Activated T-helper 1 cell treated with anti-CD3 and anti-CD28 coated beads, Interleukin-12 subunit alpha, Interleukin-12 subunit beta, Interleukin-2, Interleukin-4 antibody, amounts not matched to agents 30 ng/mL and 10 ng/mL and 1 ng/mL, durations not matched to agents 14 hours and 24 hours and 36 hours (primary cell): Measurements from ENCODE around the gene LCN1. TPM values are rescaled to one million over a fixed set of nuclear protein-coding genes. Genes with fewer than 3 reads are reported as not detected.

ENCODE experiments used
- DNase-seq: peaks from one replicate; pipeline ENCODE4 v3.0.0; 2021; ENCODE audit warnings: low spot score
- H3K27ac Mint-ChIP-seq: one replicate; pipeline ENCODE4 v1.8.0; 2021; ENCODE audit warnings: mild to moderate bottlenecking, mixed read lengths
- H3K27me3 Mint-ChIP-seq: one replicate; pipeline ENCODE4 v1.8.0; 2022; ENCODE audit warnings: mild to moderate bottlenecking, moderate library complexity, mixed read lengths; ENCODE audit not compliant: insufficient read depth
- H3K36me3 Mint-ChIP-seq: one replicate; pipeline ENCODE4 v1.8.0; 2021; ENCODE audit warnings: low read depth, mixed read lengths
- H3K4me1 Mint-ChIP-seq: one replicate; pipeline ENCODE4 v1.8.0; 2021; ENCODE audit warnings: low read depth, mixed read lengths
- H3K4me3 Mint-ChIP-seq: one replicate; pipeline ENCODE4 v1.8.0; 2021; ENCODE audit warnings: mild to moderate bottlenecking, moderate library complexity, mixed read lengths
- H3K9me3 Mint-ChIP-seq: one replicate; pipeline ENCODE4 v1.8.0; 2021; ENCODE audit warnings: mixed read lengths
- intact Hi-C: fragments of 100-400 bp; cut with micrococcal nuclease; formaldehyde crosslinking; loops from one replicate; pipeline ENCODE4 v1.15.1; 2024
- total RNA-seq: library from RNA; stranded (reverse); gene quantifications from 2 replicates; pipeline ENCODE4 v1.2.3, GENCODE V29; 2022

LCN1 gene
- total RNA-seq, 1 donor from 2014 or later = not detected

- no peaks in the 10 kb centered on the region for H3K36me3 Mint-ChIP-seq
- H3K4me1 Mint-ChIP-seq = no peaks in the 10 kb centered on the region
- intact Hi-C loops = no loop called here
- H3K27ac Mint-ChIP-seq = no peak overlapping the region
- H3K27me3 Mint-ChIP-seq = peaks cover 14% of the 10 kb centered on the region
- H3K4me3 Mint-ChIP-seq = no peak overlapping the region
- no peaks in the 10 kb centered on the region for H3K9me3 Mint-ChIP-seq
- no peak for DNase-seq
Measured at GRCh38 chr9:135484460-135485277, 36.6 kb upstream of the LCN1 start.

DNA sequence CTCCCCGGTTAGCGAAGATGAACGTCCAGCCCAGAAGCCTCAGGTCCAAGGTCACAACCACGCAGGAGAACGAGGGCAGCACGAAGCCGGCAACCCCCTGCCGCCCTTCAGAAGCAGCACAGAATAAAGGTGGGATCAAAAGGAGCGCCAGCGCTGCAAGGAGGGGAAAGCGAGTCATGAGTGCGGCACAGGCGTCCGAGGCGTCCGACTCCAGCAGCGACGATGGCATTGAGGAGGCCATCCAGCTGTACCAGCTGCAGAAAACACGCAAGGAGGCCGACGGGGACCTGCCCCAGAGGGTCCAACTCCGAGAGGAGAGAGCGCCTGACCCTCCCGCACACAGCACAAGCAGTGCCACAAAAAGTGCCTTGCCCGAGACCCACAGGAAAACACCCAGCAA lies 35.9 kb upstream of the LCN1 start:
- no peak overlapping the region for H3K4me3 Mint-ChIP-seq
- no peaks in the 10 kb centered on the region for H3K4me1 Mint-ChIP-seq
- no peak for DNase-seq
- H3K27me3 Mint-ChIP-seq = peaks cover 14% of the 10 kb centered on the region
- H3K36me3 Mint-ChIP-seq = no peaks in the 10 kb centered on the region
- H3K27ac Mint-ChIP-seq = no peak overlapping the region
- H3K9me3 Mint-ChIP-seq = no peaks in the 10 kb centered on the region
- intact Hi-C loops = no loop called here

GRCh38 chr9:135485832-135486231 lies 35.4 kb upstream of the LCN1 start:
- Mint-ChIP-seq H3K9me3 (no peaks in the 10 kb centered on the region), H3K4me1 (no peaks in the 10 kb centered on the region), H3K27ac (no peak overlapping the region), H3K4me3 (no peak overlapping the region), H3K27me3 (peaks cover 14% of the 10 kb centered on the region), H3K36me3 (no peaks in the 10 kb centered on the region)
- intact Hi-C loops = no loop called here
- DNase-seq = no peak

DNA sequence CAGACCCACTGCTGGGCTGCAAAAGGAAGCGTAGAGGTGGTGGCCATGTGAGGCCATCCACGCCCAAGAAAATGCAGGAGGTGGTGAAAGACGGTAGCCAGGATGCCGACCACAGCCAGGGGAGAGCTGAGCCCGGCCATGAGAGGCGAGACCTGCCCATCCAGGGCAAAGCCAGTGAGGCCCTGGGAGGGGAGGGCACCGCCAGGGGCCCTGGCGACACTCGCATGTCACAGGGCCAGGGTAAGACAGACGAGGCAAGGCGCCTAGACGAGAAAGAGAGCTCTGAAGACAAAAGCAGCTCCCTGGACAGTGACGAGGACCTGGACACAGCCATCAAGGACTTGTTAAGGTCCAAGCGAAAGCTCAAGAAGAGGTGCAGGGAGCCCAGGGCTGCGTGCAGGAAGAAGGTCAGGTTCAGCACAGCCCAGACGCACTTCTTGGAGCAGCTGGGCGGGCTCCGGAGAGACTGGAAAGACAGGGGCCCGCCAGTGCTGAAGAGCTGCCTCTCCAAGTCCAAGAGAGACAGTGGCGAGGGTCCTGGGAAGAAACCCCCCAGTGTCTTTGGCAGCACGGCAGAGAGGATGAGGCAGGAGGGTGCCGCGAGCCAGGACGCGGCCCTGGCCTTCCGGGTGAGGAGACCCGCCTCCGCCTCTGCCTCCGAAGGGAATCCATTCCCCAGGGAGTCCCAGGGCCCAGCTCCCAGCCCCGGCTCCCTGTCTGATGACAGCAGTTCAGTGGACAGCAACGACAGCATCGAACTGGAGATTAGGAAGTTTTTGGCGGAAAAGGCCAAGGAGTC lies 34.8 kb upstream of the LCN1 start:
- intact Hi-C loops = no loop called here

GRCh38 chr9:135487281-135488012 lies 33.8 kb upstream of the LCN1 start:
- Mint-ChIP-seq H3K36me3 (no peaks in the 10 kb centered on the region), H3K4me1 (no peaks in the 10 kb centered on the region)

More for the DNA sequence above, 34.8 kb upstream of the LCN1 start:
- no peak overlapping the region for H3K27ac Mint-ChIP-seq
- no peaks in the 10 kb centered on the region for H3K4me1 Mint-ChIP-seq
- H3K36me3 Mint-ChIP-seq = no peaks in the 10 kb centered on the region
- peaks cover 13% of the 10 kb centered on the region for H3K27me3 Mint-ChIP-seq
- DNase-seq = no peak
- H3K4me3 Mint-ChIP-seq = no peak overlapping the region
- no peaks in the 10 kb centered on the region for H3K9me3 Mint-ChIP-seq

DNA sequence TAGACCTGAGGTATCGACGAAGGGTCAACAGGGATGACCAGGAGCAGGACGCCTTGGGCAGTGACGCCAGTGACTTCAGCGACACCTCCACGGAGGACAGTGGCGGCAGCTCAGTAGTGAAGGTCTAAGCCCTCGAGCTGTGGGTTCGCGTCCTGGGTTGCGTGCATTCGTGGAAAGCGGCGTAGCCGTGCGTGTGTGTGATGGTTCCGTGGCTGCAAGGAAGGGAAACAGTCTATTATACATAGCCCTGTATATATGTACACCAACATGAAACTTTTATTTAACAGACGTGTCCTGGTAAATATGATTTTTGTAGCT lies 33.3 kb upstream of the LCN1 start:
- intact Hi-C loops = no loop called here
- Mint-ChIP-seq H3K4me3 (no peak overlapping the region), H3K4me1 (no peaks in the 10 kb centered on the region), H3K36me3 (no peaks in the 10 kb centered on the region), H3K27me3 (peaks cover 2% of the 10 kb centered on the region), H3K9me3 (no peaks in the 10 kb centered on the region), H3K27ac (no peak overlapping the region)
- no peak for DNase-seq

More at GRCh38 chr9:135487281-135488012, 33.8 kb upstream of the LCN1 start:
- H3K9me3 Mint-ChIP-seq = no peaks in the 10 kb centered on the region
- intact Hi-C loops = no loop called here
- no peak for DNase-seq
- no peak overlapping the region for H3K4me3 Mint-ChIP-seq
- peaks cover 5% of the 10 kb centered on the region for H3K27me3 Mint-ChIP-seq
- H3K27ac Mint-ChIP-seq = no peak overlapping the region

- intact Hi-C loops = no loop called here
- Mint-ChIP-seq H3K9me3 (no peaks in the 10 kb centered on the region), H3K4me1 (no peaks in the 10 kb centered on the region), H3K36me3 (no peaks in the 10 kb centered on the region), H3K4me3 (no peak overlapping the region), H3K27ac (no peak overlapping the region), H3K27me3 (peaks cover 2% of the 10 kb centered on the region)
- DNase-seq = no peak
Measured at GRCh38 chr9:135488527-135488926, 32.7 kb upstream of the LCN1 start.

DNA sequence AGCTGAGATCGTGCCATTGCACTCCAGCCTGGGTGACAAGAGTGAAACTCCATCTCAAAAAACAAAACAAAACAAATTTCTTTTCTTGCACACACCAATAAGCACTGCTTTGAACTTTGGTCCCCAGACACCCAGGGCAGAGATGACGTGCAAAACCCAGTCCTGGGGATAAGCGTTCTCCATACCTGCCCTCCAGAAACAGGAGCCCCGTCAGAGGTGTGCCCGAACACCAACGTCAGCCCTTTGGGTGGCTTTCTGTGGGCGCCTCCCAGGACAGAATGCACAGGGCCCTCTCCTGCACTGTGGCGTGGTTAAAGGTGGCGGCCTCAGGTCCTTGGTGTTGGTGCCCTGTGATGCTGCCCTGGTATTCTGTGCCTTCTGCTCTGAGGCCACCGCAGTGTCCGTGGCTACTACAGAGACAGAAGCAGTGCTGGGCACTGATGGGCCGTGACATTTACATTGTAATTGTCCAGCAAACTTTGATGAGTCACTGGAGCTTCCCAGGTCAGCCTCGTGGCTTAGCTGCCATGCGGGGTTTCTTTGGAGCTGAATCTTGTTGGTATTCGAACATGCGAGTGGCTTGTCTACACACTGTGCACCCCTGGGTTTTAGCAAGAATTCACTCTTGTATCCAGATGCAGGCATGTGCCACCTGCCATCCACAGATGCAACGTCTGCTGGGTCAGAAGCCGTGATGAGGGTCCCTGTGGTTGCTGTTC lies 31.9 kb upstream of the LCN1 start:
- Mint-ChIP-seq H3K9me3 (no peaks in the 10 kb centered on the region), H3K27ac (no peak overlapping the region), H3K36me3 (no peaks in the 10 kb centered on the region), H3K4me3 (no peak overlapping the region), H3K27me3 (peaks cover 2% of the 10 kb centered on the region), H3K4me1 (no peaks in the 10 kb centered on the region)
- intact Hi-C loops = no loop called here
- DNase-seq = no peak

- no peak for DNase-seq
- H3K9me3 Mint-ChIP-seq = no peaks in the 10 kb centered on the region
Measured at GRCh38 chr9:135490166-135490870, 30.9 kb upstream of the LCN1 start.

DNA sequence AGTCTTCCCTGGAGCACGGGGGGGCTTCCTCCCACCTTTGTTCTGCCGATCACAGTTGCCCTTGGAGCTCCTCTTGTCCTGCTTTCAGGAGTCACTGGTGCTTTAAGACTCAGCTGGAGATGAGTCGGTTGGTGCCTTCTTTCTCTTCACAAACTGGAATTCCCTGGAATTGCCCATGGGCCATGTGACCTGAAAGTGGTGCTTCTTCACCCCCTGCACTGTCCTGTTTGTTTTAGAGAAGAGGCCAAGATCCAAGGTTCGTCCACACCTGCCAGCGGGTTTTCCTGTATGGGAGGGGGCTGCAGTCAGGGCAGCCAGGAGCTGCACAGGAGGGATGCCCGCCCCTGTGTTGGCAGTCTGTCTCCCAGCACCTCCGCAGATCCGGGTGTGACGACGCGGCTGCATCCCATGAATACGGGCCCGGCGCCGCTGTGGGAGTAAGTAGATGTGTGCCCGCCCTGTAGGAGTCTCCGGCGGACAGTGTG lies 30.2 kb upstream of the LCN1 start:
- H3K4me3 Mint-ChIP-seq = no peak overlapping the region
- H3K27me3 Mint-ChIP-seq = peaks cover 4% of the 10 kb centered on the region
- no peaks in the 10 kb centered on the region for H3K9me3 Mint-ChIP-seq
- intact Hi-C loops = no loop called here
- no peaks in the 10 kb centered on the region for H3K4me1 Mint-ChIP-seq
- no peak for DNase-seq
- no peak overlapping the region for H3K27ac Mint-ChIP-seq
- no peaks in the 10 kb centered on the region for H3K36me3 Mint-ChIP-seq

More at GRCh38 chr9:135490166-135490870, 30.9 kb upstream of the LCN1 start:
- no peaks in the 10 kb centered on the region for H3K4me1 Mint-ChIP-seq
- H3K27me3 Mint-ChIP-seq = peaks cover 4% of the 10 kb centered on the region
- intact Hi-C loops = no loop called here
- no peak overlapping the region for H3K4me3 Mint-ChIP-seq
- no peaks in the 10 kb centered on the region for H3K36me3 Mint-ChIP-seq
- H3K27ac Mint-ChIP-seq = no peak overlapping the region

DNA sequence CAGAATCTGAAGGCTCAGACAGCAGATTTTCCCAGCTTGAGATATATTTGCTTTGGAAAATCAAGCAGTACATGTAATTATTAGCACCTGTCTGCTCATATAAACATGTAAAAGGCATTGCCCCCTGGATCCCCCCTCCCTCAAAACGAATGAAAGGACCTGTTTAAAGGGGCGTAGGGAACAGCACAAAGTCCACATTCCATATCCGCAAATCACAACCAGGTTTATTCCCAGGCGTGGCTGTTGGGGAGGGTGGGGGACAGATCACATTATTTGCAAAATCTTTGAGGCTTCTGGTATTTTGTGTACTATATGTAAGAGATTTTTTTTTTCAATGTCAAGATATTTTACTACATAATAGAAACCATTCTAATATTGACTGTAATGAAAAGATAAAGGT lies 29.5 kb upstream of the LCN1 start:
- H3K27ac Mint-ChIP-seq = no peak overlapping the region
- no peaks in the 10 kb centered on the region for H3K36me3 Mint-ChIP-seq
- no peaks in the 10 kb centered on the region for H3K4me1 Mint-ChIP-seq
- DNase-seq = no peak
- peaks cover 5% of the 10 kb centered on the region for H3K27me3 Mint-ChIP-seq
- no peak overlapping the region for H3K4me3 Mint-ChIP-seq
- no peaks in the 10 kb centered on the region for H3K9me3 Mint-ChIP-seq
- intact Hi-C loops = no loop called here
